Heart right ventricle (tissue), 16 donors: Measurements from ENCODE around the gene RNF113B. TPM values are rescaled to one million over a fixed set of nuclear protein-coding genes. Genes with fewer than 3 reads are reported as not detected.
A peak's percentile ranks its signal among the peaks of the same experiment; 100 is the strongest.

ENCODE experiments used
- ATAC-seq, 8 donors: fragments of 200-7000 bp; cut with Tn5 transposase; one replicate each; pipeline ENCODE4 v1.9.1; 2020; ENCODE audit warnings: mild to moderate bottlenecking in 8 of 8, moderate library complexity in 8 of 8, moderate number of reproducible peaks in 1 of 8
- DNase-seq, 2 donors: peaks; one replicate each; pipeline ENCODE4 v3.0.0-alpha.2; 2020
- H3K27ac ChIP-seq, 10 donors: fragments of 200-600 bp; sonication (generic) in 2 of 10; one replicate each; pipeline versions ENCODE4 v1.5.0 to v1.8.0; 2020 to 2022; ENCODE audit warnings: mild to moderate bottlenecking in 3 of 10
- H3K27me3 ChIP-seq, 7 donors: fragments of 200-600 bp; one replicate each; pipeline ENCODE4 v1.8.0; 2021 to 2022; ENCODE audit warnings: mild to moderate bottlenecking in 2 of 7
- H3K36me3 ChIP-seq, 9 donors: fragments of 200-600 bp; sonication (generic) in 1 of 9; one replicate each; pipeline versions ENCODE4 v1.5.0 to v1.8.0; 2020 to 2022; ENCODE audit warnings: mild to moderate bottlenecking in 2 of 9
- H3K4me1 ChIP-seq, 9 donors: fragments of 200-600 bp; sonication (generic) in 1 of 9; one replicate each; pipeline versions ENCODE4 v1.5.0 to v1.8.0; 2020 to 2022; ENCODE audit warnings: mild to moderate bottlenecking in 4 of 9
- H3K4me3 ChIP-seq, 10 donors: fragments of 200-600 bp; sonication (generic) in 2 of 10; one replicate each; pipeline versions ENCODE4 v1.5.0 to v1.8.0; 2020 to 2022; ENCODE audit warnings: mild to moderate bottlenecking in 7 of 10, moderate library complexity in 2 of 10
- H3K9me3 ChIP-seq, 11 donors: fragments of 200-600 bp in 10 of 11; sonication (generic) in 2 of 11; one replicate each; pipeline versions ENCODE4 v1.5.0 to v1.8.0; 2013 to 2022; ENCODE audit warnings: mild to moderate bottlenecking in 2 of 11, control low read depth in 1 of 11, moderate library complexity in 1 of 11
- WGBS, 2 donors: extraction: QIAGEN DNeasy Blood & Tissue Kit; methylation state at CpG; one replicate each; pipeline ENCODE4 v1.1.7; 2013; ENCODE audit warnings: inconsistent platforms in 1 of 2; 5-methylcytosine and 5-hydroxymethylcytosine counted together
- intact Hi-C, 10 donors: fragments of 100-400 bp; cut with DNase I; formaldehyde crosslinking; loops; one replicate each; pipeline versions ENCODE4 v1.11.1 to v1.14.2; 2022
- polyA plus RNA-seq, 2 donors: library from polyadenylated mRNA; stranded (reverse); fragments of 200-250 nt; gene quantifications; one replicate each; pipeline ENCODE4 v1.2.3, GENCODE V29; 2013
- total RNA-seq, 10 donors: library from RNA; stranded (reverse); fragmentation: NEBNext Ultra II Directional in 3 of 10; extraction: Animal tissue kit (Norgen Biotek cat#: 25700) in 3 of 10; gene quantifications; one replicate each; pipeline versions ENCODE4 v1.2.1 to v1.2.4, GENCODE V29; 2021 to 2023
- TF ChIP-seq, protein P1 (sequence below), 9 donors: fragments of 200-600 bp; sonication (generic) in 2 of 9; IDR thresholded peaks; one replicate each; pipeline versions ENCODE4 v1.5.0 to v1.8.0; 2021 to 2022; ENCODE audit warnings: antibody characterized with exemption in 9 of 9, mild to moderate bottlenecking in 5 of 9, moderate library complexity in 1 of 9
- donor health status: Arrhythmogenic right ventricular cardiomyopathy.
- donor health status: ischemic (EF 13 %, LVEDD 7.1; RV severe dilation, severe dysfunction).
- donor health status: healthy with polysubstance abuse.
- donor health status: DM: no; HTN: yes; CAD: no.
- donor health status: DM: no; HTN: no; CAD: no.
- donor health status: ischemic (EF 25% LVEDD 6.9; RV normal size, moderate dysfunction).
- donor health status: ischemic (EF 25% LVEDD 5.7; RV mildly dilated, moderate dysfunction).
- donor health status: healthy.
- donor health status: DM: yes; HTN: yes; CAD: no.
- donor health status: Ischemic cardiomyopathy.
- donor health status: ischemic (EF 35%, LVEDD 5.7; RV mildly dilated, moderate dysfunction).
- donor health status: nonischemic (EF 11% LVEDD 7.7; RV severe dilation, severe dysfunction).
- donor health status: DM: yes; HTN: yes; CAD: no.
- donor health status: PGD.
- donor health status: ischemic (EF 29% LVEDD 5.4; RV normal size, mild dysfunction).
- donor health status: nonischemic (EF 23%, LVEDD 6.1; RV moderate dilation, normal function).

The RNF113B gene
- total and polyA plus RNA-seq, 12 donors = not detected

- WGBS, 2 donors = 9 to 10% methylated on average over 21 of the region's 21 CpGs
- H3K4me3 ChIP-seq = peak overlapping the region; percentile 38 to 94 (median 66)
- peaks cover 0 to 47% (median 0%) of the 10 kb centered on the region in 7 donors for H3K27me3 ChIP-seq
- DNase-seq (peak in 1 of 2 donors; percentile 14), ATAC-seq (peak in 4 of 8 donors; percentile 27 to 41 (median 35))
- intact Hi-C loops = loop anchor here in 8 of 10 donors (5.0 to 10.0 kb wide), 10 partner anchors 171 to 701 kb away; no protein-coding TSS in a partner anchor
- peaks cover 3 to 28% (median 20%) of the 10 kb centered on the region in 9 donors for H3K4me1 ChIP-seq
- no peaks in the 10 kb centered on the region for H3K36me3 ChIP-seq
- H3K27ac ChIP-seq = peak overlapping the region in 9 of 10 donors; percentile 29 to 89 (median 74)
- TF ChIP-seq, protein P1, sequence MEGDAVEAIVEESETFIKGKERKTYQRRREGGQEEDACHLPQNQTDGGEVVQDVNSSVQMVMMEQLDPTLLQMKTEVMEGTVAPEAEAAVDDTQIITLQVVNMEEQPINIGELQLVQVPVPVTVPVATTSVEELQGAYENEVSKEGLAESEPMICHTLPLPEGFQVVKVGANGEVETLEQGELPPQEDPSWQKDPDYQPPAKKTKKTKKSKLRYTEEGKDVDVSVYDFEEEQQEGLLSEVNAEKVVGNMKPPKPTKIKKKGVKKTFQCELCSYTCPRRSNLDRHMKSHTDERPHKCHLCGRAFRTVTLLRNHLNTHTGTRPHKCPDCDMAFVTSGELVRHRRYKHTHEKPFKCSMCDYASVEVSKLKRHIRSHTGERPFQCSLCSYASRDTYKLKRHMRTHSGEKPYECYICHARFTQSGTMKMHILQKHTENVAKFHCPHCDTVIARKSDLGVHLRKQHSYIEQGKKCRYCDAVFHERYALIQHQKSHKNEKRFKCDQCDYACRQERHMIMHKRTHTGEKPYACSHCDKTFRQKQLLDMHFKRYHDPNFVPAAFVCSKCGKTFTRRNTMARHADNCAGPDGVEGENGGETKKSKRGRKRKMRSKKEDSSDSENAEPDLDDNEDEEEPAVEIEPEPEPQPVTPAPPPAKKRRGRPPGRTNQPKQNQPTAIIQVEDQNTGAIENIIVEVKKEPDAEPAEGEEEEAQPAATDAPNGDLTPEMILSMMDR (IDR thresholded peaks at IDR 0.05) = no peak
- no peaks in the 10 kb centered on the region for H3K9me3 ChIP-seq
Observed at GRCh38 chr13:98144027-98144741, 32.9 kb downstream of the RNF113B start.

DNA sequence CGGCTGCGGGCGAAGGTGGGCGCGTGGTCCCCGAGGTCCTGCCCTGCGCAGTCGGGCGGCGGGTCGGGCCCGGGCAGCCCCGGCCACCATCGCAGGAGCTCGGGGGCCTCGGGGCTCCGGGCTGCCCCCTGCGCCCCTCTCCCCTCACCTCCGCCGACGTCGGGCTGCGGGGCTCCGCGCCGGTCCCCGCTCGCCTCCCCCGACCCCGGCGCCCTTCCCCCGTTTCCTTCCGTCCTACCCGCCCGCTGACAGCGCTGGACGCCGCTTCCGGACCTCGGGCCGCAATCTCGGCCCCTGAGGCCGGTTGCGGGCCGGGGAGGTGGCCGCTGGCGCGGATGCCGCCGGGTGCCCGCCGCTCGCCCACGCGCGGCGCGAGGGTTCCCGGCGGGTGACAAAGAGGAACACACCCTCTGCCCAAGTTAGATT is 33.5 kb downstream of the RNF113B start:
- TF ChIP-seq, protein P1 (IDR thresholded peaks at IDR 0.05) = no peak
- peak; percentile 17 to 45 for DNase-seq
- Histone ChIP-seq H3K36me3 (no peaks in the 10 kb centered on the region), H3K4me3 (peak overlapping the region; percentile 38 to 94 (median 66)), H3K4me1 (peaks cover 3 to 28% (median 20%) of the 10 kb centered on the region in 9 donors), H3K27ac (peak overlapping the region; percentile 35 to 89 (median 69)), H3K27me3 (peaks cover 0 to 47% (median 0%) of the 10 kb centered on the region in 7 donors), H3K9me3 (no peaks in the 10 kb centered on the region)
- intact Hi-C loops = loop anchor here in 8 of 10 donors (5.0 to 10.0 kb wide), 10 partner anchors 171 to 701 kb away; no protein-coding TSS in a partner anchor
- 0 to 1% methylated on average over 38 to 60 of the region's 60 CpGs for WGBS, 2 donors
- peak in 4 of 8 donors; percentile 4 to 19 (median 9) for ATAC-seq

DNA sequence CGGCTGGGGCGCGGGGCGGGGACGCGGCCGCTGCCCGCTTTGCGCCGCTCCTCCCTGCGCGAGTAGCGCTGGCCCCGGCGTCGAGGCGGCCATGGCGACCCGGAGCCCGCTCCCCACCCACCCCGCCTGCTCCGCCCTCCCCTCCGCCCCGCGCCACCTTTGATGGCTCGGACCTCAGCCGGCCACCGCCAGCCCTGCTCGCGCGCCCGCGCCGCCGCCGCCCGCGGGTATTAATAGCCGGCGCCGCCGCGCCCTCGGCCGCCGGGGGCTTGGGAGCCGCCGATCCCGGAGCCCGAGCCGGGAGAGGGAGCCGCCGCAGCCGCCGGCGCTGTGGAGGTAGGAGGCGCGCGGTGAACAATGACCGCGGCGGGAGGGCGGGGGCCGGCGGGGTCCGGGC is 33.9 kb downstream of the RNF113B start:
- DNase-seq = peak; percentile 38 to 65
- Histone ChIP-seq H3K4me3 (peak overlapping the region; percentile 38 to 94 (median 66)), H3K9me3 (no peaks in the 10 kb centered on the region), H3K4me1 (peaks cover 3 to 28% (median 20%) of the 10 kb centered on the region in 9 donors), H3K27ac (peak overlapping the region; percentile 35 to 89 (median 69)), H3K36me3 (no peaks in the 10 kb centered on the region), H3K27me3 (peaks cover 0 to 47% (median 0%) of the 10 kb centered on the region in 7 donors)
- 1% methylated on average over 26 to 66 of the region's 66 CpGs for WGBS, 2 donors
- peak; percentile 8 to 53 (median 32) for ATAC-seq
- TF ChIP-seq, protein P1 (IDR thresholded peaks at IDR 0.05) = no peak
- intact Hi-C loops = loop anchor here in 8 of 10 donors (5.0 to 10.0 kb wide), 10 partner anchors 172 to 702 kb away; no protein-coding TSS in a partner anchor

- H3K27me3 ChIP-seq = peaks cover 0 to 47% (median 0%) of the 10 kb centered on the region in 7 donors
- peak within 1 kb of the TSS; percentile 35 to 89 (median 70) for H3K27ac ChIP-seq
- H3K36me3 ChIP-seq = no peaks in the 10 kb centered on the region
- peaks cover 3 to 28% (median 20%) of the 10 kb centered on the region in 9 donors for H3K4me1 ChIP-seq
- H3K9me3 ChIP-seq = no peaks in the 10 kb centered on the region
- TF ChIP-seq, protein P1 (IDR thresholded peaks at IDR 0.05) = peak in 7 of 9 donors; percentile 8 to 70 (median 58)
- peak; percentile 92 to 97 (median 94) for ATAC-seq
- DNase-seq = peak; percentile 73 to 79
- H3K4me3 ChIP-seq = peak within 1 kb of the TSS; percentile 60 to 94 (median 72)
- intact Hi-C loops = loop anchor here in 8 of 10 donors (5.0 to 10.0 kb wide), 10 partner anchors 172 to 702 kb away; no protein-coding TSS in a partner anchor
- 0 to 1% methylated on average over 65 to 95 of the region's 98 CpGs for WGBS, 2 donors
Observed at GRCh38 chr13:98142380-98143156, 34.5 kb downstream of the RNF113B start, which contains the start of gene FARP1. FARP1 (plus strand) TSS chr13:98143094; CDS start chr13:98213243, 70,149 bp downstream.
